HepG2 (cell line): ENCODE results near the gene BMF. TPM values are rescaled to one million over a fixed set of nuclear protein-coding genes. Genes with fewer than 3 reads are reported as not detected.
A peak's percentile ranks its signal among the peaks of the same experiment; 100 is the strongest.

Experiments
- FOXP1 ChIP-seq, 2 experiments: fragments of 450-650 bp in 1 of 2; IDR thresholded peaks; 2 replicates each; pipeline ENCODE4 v1.6.1; 2017 to 2018; ENCODE audit warnings: antibody characterized with exemption in 1 of 2
- PAF1 ChIP-seq: IDR thresholded peaks from 2 replicates; pipeline ENCODE4 v1.6.1; 2016; ENCODE audit warnings: missing genetic modification reagents, missing compliant biosample characterization
- PLRG1 ChIP-seq: fragments of 450-650 bp; conservative IDR thresholded peaks from 2 replicates; pipeline ENCODE4 v1.6.1; 2016
- SRSF9 ChIP-seq: fragments of 200-400 bp; formaldehyde crosslinking; IDR thresholded peaks from 2 replicates; pipeline ENCODE4 v1.6.1; 2018; ENCODE audit warnings: borderline replicate concordance, mild to moderate bottlenecking, low read depth, low read length; ENCODE audit not compliant: insufficient read depth, poor library complexity, severe bottlenecking
- ZNF230 ChIP-seq: sonication (generic); formaldehyde crosslinking; IDR thresholded peaks from 2 replicates; pipeline ENCODE4 v1.4.0; 2020; ENCODE audit warnings: mild to moderate bottlenecking, missing genetic modification reagents
- ZNF3 ChIP-seq: IDR thresholded peaks from 2 replicates; pipeline ENCODE4 v1.7.0; 2017; ENCODE audit warnings: inconsistent platforms
- ZNF431 ChIP-seq: sonication (generic); formaldehyde crosslinking; IDR thresholded peaks from 2 replicates; pipeline ENCODE4 v1.9.0; 2022; ENCODE audit warnings: missing genetic modification reagents, low read depth, mild to moderate bottlenecking, borderline replicate concordance
- ZNF543 ChIP-seq: sonication (generic); formaldehyde crosslinking; IDR thresholded peaks from 2 replicates; pipeline ENCODE4 v1.4.0; 2020; ENCODE audit warnings: mild to moderate bottlenecking, missing genetic modification reagents
- ZNF564 ChIP-seq: sonication (generic); formaldehyde crosslinking; IDR thresholded peaks from 2 replicates; pipeline ENCODE4 v1.8.1; 2023; ENCODE audit warnings: mild to moderate bottlenecking, missing genetic modification reagents
- ZNF598 ChIP-seq: sonication (generic); formaldehyde crosslinking; IDR thresholded peaks from 2 replicates; pipeline ENCODE4 v1.5.1; 2020; ENCODE audit warnings: mild to moderate bottlenecking, missing genetic modification reagents, borderline replicate concordance
- ZNF781 ChIP-seq: sonication (generic); formaldehyde crosslinking; IDR thresholded peaks from 2 replicates; pipeline ENCODE4 v1.5.1; 2020; ENCODE audit warnings: borderline replicate concordance, mild to moderate bottlenecking, missing genetic modification reagents; ENCODE audit errors: not compliant biosample characterization
- polyA plus RNA-seq, 8 experiments: library from polyadenylated mRNA; depleted of rRNA in 3 of 8; stranded (reverse) in 7 of 8; unstranded in 1 of 8; fragments of >200 nt; fragmentation: Illumina TruSeq in 4 of 8; extraction: Trizol in 4 of 8; gene quantifications; 2 replicates each; pipeline versions ENCODE4 v1.2.1 to v1.2.3, GENCODE V29; 2011 to 2016; ENCODE audit warnings: low read depth in 4 of 8, missing spikeins in 1 of 8, mixed read lengths in 1 of 8; ENCODE audit not compliant: insufficient read depth in 1 of 8
- total RNA-seq, 5 experiments: library from RNA; depleted of rRNA; stranded (reverse); fragments of >200 nt; fragmentation: Illumina TruSeq; extraction: Trizol; gene quantifications; 2 replicates each; pipeline ENCODE4 v1.2.3, GENCODE V29; 2016; ENCODE audit warnings: low read depth in 1 of 5
- TF ChIP-seq, protein P1 (sequence below): sonication (generic); formaldehyde crosslinking; IDR thresholded peaks from 2 replicates; pipeline ENCODE4 v1.5.0; 2020; ENCODE audit warnings: mild to moderate bottlenecking, missing genetic modification reagents
- TF ChIP-seq, protein P2 (sequence below): sonication (generic); formaldehyde crosslinking; IDR thresholded peaks from 2 replicates; pipeline ENCODE4 v1.4.0; 2020; ENCODE audit warnings: missing genetic modification reagents
- TF ChIP-seq, protein P3 (sequence below): sonication (generic); formaldehyde crosslinking; IDR thresholded peaks from 2 replicates; pipeline ENCODE4 v1.8.0; 2022; ENCODE audit warnings: low read depth, missing genetic modification reagents
- TF ChIP-seq, protein P4 (sequence below): sonication (generic); formaldehyde crosslinking; IDR thresholded peaks from 2 replicates; pipeline ENCODE4 v1.8.1; 2023; ENCODE audit warnings: mild to moderate bottlenecking, missing genetic modification reagents
- TF ChIP-seq, protein P5 (sequence below): IDR thresholded peaks from 2 replicates; pipeline ENCODE4 v1.6.1; 2016; ENCODE audit warnings: low read depth, missing genetic modification reagents, missing compliant biosample characterization

The BMF gene
- total and polyA plus RNA-seq, 2 of the 13 experiments (the other 11 are each of a cell fraction or from before 2014, with no cell fraction given), result 8.7 to 15.9 TPM

DNA sequence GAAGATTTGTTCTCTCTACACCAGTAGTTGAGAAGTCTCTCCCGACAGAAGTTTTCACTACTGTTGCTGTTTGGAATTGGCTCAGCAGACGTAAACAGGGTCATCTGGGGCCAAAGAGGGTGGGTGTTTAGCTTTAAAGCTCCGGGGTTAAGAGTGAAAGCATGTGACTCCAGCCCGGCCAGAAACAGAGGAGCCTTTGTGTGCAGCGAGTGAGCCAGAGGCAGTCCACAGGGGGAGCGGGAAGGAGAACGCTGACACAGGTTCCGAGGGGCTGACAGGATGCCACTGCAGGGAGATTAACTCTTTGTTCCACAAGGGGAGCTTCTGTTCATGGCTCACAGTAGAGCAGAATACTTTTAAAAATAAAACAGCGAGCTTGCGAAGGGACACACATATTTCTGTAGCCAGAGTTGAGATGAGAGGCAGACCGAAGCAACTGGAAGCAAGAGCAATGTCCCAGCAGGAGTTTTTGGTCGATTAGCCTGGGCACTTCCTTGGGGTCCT, 26.9 kb downstream of the BMF start (continued):
- TF ChIP-seq FOXP1 (IDR thresholded peaks at IDR 0.05), result peak; percentile 87
- TF ChIP-seq FOXP1 (CRISPR knock-in tag; IDR thresholded peaks at IDR 0.05), result peak; percentile 98
- no peak for TF ChIP-seq ZNF230 (CRISPR knock-in tag)
- no peak for TF ChIP-seq ZNF781 (CRISPR knock-in tag)
- TF ChIP-seq, protein P1, sequence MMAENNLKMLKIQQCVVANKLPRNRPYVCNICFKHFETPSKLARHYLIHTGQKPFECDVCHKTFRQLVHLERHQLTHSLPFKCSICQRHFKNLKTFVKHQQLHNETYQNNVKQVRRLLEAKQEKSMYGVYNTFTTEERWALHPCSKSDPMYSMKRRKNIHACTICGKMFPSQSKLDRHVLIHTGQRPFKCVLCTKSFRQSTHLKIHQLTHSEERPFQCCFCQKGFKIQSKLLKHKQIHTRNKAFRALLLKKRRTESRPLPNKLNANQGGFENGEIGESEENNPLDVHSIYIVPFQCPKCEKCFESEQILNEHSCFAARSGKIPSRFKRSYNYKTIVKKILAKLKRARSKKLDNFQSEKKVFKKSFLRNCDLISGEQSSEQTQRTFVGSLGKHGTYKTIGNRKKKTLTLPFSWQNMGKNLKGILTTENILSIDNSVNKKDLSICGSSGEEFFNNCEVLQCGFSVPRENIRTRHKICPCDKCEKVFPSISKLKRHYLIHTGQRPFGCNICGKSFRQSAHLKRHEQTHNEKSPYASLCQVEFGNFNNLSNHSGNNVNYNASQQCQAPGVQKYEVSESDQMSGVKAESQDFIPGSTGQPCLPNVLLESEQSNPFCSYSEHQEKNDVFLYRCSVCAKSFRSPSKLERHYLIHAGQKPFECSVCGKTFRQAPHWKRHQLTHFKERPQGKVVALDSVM (CRISPR knock-in tag), result peak; percentile 45
- no peak for TF ChIP-seq PAF1
- TF ChIP-seq PLRG1, result no peak
- no peak for TF ChIP-seq ZNF3 (CRISPR knock-in tag)
- TF ChIP-seq, protein P2, sequence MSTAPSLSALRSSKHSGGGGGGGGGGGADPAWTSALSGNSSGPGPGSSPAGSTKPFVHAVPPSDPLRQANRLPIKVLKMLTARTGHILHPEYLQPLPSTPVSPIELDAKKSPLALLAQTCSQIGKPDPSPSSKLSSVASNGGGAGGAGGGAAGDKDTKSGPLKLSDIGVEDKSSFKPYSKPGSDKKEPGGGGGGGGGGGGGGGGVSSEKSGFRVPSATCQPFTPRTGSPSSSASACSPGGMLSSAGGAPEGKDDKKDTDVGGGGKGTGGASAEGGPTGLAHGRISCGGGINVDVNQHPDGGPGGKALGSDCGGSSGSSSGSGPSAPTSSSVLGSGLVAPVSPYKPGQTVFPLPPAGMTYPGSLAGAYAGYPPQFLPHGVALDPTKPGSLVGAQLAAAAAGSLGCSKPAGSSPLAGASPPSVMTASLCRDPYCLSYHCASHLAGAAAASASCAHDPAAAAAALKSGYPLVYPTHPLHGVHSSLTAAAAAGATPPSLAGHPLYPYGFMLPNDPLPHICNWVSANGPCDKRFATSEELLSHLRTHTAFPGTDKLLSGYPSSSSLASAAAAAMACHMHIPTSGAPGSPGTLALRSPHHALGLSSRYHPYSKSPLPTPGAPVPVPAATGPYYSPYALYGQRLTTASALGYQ (CRISPR knock-in tag), result peak; percentile 82; the same call in 1 of the 2 replicates
- TF ChIP-seq, protein P3, sequence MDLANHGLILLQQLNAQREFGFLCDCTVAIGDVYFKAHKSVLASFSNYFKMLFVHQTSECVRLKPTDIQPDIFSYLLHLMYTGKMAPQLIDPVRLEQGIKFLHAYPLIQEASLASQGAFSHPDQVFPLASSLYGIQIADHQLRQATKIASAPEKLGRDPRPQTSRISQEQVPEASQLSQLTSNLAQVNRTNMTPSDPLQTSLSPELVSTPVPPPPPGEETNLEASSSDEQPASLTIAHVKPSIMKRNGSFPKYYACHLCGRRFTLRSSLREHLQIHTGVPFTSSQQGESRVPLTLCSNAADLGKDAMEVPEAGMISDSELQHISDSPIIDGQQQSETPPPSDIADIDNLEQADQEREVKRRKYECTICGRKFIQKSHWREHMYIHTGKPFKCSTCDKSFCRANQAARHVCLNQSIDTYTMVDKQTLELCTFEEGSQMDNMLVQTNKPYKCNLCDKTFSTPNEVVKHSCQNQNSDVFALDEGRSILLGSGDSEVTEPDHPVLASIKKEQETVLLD (CRISPR knock-in tag), result no peak
- no peak for TF ChIP-seq SRSF9
- TF ChIP-seq ZNF564, result no peak
- no peak for TF ChIP-seq ZNF431
- TF ChIP-seq, protein P4, sequence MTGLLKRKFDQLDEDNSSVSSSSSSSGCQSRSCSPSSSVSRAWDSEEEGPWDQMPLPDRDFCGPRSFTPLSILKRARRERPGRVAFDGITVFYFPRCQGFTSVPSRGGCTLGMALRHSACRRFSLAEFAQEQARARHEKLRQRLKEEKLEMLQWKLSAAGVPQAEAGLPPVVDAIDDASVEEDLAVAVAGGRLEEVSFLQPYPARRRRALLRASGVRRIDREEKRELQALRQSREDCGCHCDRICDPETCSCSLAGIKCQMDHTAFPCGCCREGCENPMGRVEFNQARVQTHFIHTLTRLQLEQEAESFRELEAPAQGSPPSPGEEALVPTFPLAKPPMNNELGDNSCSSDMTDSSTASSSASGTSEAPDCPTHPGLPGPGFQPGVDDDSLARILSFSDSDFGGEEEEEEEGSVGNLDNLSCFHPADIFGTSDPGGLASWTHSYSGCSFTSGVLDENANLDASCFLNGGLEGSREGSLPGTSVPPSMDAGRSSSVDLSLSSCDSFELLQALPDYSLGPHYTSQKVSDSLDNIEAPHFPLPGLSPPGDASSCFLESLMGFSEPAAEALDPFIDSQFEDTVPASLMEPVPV (CRISPR knock-in tag), result no peak
- TF ChIP-seq ZNF543, result peak; percentile 66; the same call in 1 of the 2 replicates
- TF ChIP-seq, protein P5, sequence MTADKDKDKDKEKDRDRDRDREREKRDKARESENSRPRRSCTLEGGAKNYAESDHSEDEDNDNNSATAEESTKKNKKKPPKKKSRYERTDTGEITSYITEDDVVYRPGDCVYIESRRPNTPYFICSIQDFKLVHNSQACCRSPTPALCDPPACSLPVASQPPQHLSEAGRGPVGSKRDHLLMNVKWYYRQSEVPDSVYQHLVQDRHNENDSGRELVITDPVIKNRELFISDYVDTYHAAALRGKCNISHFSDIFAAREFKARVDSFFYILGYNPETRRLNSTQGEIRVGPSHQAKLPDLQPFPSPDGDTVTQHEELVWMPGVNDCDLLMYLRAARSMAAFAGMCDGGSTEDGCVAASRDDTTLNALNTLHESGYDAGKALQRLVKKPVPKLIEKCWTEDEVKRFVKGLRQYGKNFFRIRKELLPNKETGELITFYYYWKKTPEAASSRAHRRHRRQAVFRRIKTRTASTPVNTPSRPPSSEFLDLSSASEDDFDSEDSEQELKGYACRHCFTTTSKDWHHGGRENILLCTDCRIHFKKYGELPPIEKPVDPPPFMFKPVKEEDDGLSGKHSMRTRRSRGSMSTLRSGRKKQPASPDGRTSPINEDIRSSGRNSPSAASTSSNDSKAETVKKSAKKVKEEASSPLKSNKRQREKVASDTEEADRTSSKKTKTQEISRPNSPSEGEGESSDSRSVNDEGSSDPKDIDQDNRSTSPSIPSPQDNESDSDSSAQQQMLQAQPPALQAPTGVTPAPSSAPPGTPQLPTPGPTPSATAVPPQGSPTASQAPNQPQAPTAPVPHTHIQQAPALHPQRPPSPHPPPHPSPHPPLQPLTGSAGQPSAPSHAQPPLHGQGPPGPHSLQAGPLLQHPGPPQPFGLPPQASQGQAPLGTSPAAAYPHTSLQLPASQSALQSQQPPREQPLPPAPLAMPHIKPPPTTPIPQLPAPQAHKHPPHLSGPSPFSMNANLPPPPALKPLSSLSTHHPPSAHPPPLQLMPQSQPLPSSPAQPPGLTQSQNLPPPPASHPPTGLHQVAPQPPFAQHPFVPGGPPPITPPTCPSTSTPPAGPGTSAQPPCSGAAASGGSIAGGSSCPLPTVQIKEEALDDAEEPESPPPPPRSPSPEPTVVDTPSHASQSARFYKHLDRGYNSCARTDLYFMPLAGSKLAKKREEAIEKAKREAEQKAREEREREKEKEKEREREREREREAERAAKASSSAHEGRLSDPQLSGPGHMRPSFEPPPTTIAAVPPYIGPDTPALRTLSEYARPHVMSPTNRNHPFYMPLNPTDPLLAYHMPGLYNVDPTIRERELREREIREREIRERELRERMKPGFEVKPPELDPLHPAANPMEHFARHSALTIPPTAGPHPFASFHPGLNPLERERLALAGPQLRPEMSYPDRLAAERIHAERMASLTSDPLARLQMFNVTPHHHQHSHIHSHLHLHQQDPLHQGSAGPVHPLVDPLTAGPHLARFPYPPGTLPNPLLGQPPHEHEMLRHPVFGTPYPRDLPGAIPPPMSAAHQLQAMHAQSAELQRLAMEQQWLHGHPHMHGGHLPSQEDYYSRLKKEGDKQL (CRISPR knock-in tag), result 0 out of 2 replicates have a peak, but pooled peaks have one; percentile 22
- TF ChIP-seq ZNF598 (CRISPR knock-in tag), result no peak
